Amniotic epithelial cell (primary cell): ENCODE measurements around the gene DNAJC5.

Source experiments
- DNase-seq: peaks from one replicate; pipeline ENCODE4 v3.0.0-alpha.2; 2010; ENCODE audit warnings: low read depth

Gene DNAJC5

GRCh38 chr20:63941282-63942081 lies 46.6 kb downstream of the DNAJC5 start:
- peak; percentile 49 for DNase-seq

- DNase-seq: peak; percentile 61
Observed at GRCh38 chr20:63942250-63942951, 47.5 kb downstream of the DNAJC5 start.

- DNase-seq: no peak
Observed at GRCh38 chr20:63942969-63943807, 48.3 kb downstream of the DNAJC5 start.

GRCh38 chr20:63943808-63944077 lies 48.8 kb downstream of the DNAJC5 start:
- DNase-seq: no peak

GRCh38 chr20:63944078-63944941 lies 49.4 kb downstream of the DNAJC5 start:
- no peak for DNase-seq

- DNase-seq: no peak
Observed at GRCh38 chr20:63945031-63945658, 50.2 kb downstream of the DNAJC5 start.

GRCh38 chr20:63945921-63946920 lies 51.3 kb downstream of the DNAJC5 start:
- no peak for DNase-seq

- no peak for DNase-seq
Observed at GRCh38 chr20:63946986-63947637, 52.2 kb downstream of the DNAJC5 start.

GRCh38 chr20:63947638-63948456 lies 52.9 kb downstream of the DNAJC5 start:
- DNase-seq: no peak

- no peak for DNase-seq
Observed at GRCh38 chr20:63950701-63951397, 55.9 kb downstream of the DNAJC5 start.

GRCh38 chr20:63951398-63952209 lies 56.7 kb downstream of the DNAJC5 start:
- no peak for DNase-seq

- DNase-seq: no peak
Observed at GRCh38 chr20:63952210-63952535, 57.2 kb downstream of the DNAJC5 start.

- no peak for DNase-seq
Observed at GRCh38 chr20:63952769-63953168, 57.8 kb downstream of the DNAJC5 start.

GRCh38 chr20:63953764-63954429 lies 59.0 kb downstream of the DNAJC5 start:
- no peak for DNase-seq

- DNase-seq: no peak
Observed at GRCh38 chr20:63955281-63955826, 60.4 kb downstream of the DNAJC5 start.
